GM12878 (cell line): ENCODE results near the gene EPAS1. TPM values are rescaled to one million over a fixed set of nuclear protein-coding genes. Genes with fewer than 3 reads are reported as not detected.

ENCODE experiments used
- ATAC-seq: fragments of 200-7000 bp; cut with Tn5 transposase; 3 replicates; pipeline ENCODE4 v1.9.1; 2020; ENCODE audit warnings: mild to moderate bottlenecking, moderate library complexity
- BruUV-seq: library from RNA; stranded (reverse); fragments of 400-500 nt; replicated peaks from 2 replicates; lab custom pipeline; 2021; lab: Mats Ljungman, UMichigan
- CTCF ChIA-PET: fragments of 300-600 bp; sonication (Branson Sonifier 250); formaldehyde crosslinking; extraction: SDS; loops from one replicate; lab custom pipeline; 2021; ENCODE audit warnings: inconsistent platforms; lab: Yijun Ruan, JAX
- POLR2A ChIA-PET: fragments of 350-600 bp; formaldehyde crosslinking; extraction: SDS; loops from one replicate; lab custom pipeline; 2021; ENCODE audit warnings: inconsistent platforms; lab: Charles Lee
- RAD21 ChIA-PET: fragments of 300-600 bp; sonication (Branson Sonifier 250); formaldehyde crosslinking; loops from one replicate; lab custom pipeline; 2023; ENCODE audit warnings: antibody characterized with exemption; ENCODE audit not compliant: unreplicated experiment; lab: Charles Lee
- SMC1A ChIA-PET: fragments of 300-600 bp; sonication (Branson Sonifier 250); formaldehyde crosslinking; loops from one replicate; lab custom pipeline; 2023; ENCODE audit not compliant: unreplicated experiment, uncharacterized antibody; lab: Charles Lee
- DNase-seq: peaks from one replicate; pipeline ENCODE4 v3.0.0-alpha.2; 2011; ENCODE audit warnings: low read depth, low spot score
- FAIRE-seq: peaks from 3 replicates; lab custom pipeline; 2011; peaks lifted over from hg19 to GRCh38; lab: Jason Lieb, UNC
- H2AFZ ChIP-seq: 2 replicates; pipeline ENCODE4 v1.6.0; 2011; ENCODE audit warnings: low read depth, low read length, control low read depth; ENCODE audit not compliant: control insufficient read depth
- H3K27ac ChIP-seq: 2 replicates; pipeline ENCODE4 v1.5.1; 2011; ENCODE audit warnings: control low read depth; ENCODE audit not compliant: control insufficient read depth, insufficient read depth
- H3K27me3 ChIP-seq, 2 experiments: replicated peaks in 1 of 2; 2 replicates each; pipeline versions ENCODE4 v1.6.0 to v1.6.1; 2011; ENCODE audit warnings: low read length in 1 of 2; ENCODE audit not compliant: control insufficient read depth in 2 of 2, insufficient read depth in 2 of 2
- H3K36me3 ChIP-seq, 2 experiments: 2 replicates each; pipeline ENCODE4 v1.5.1; 2011; ENCODE audit warnings: low read length in 1 of 2; ENCODE audit not compliant: control insufficient read depth in 2 of 2, insufficient read depth in 2 of 2
- H3K4me1 ChIP-seq: 2 replicates; pipeline ENCODE4 v1.6.1; 2011; ENCODE audit warnings: mild to moderate bottlenecking, low read length, moderate library complexity, mixed read lengths; ENCODE audit not compliant: control insufficient read depth, insufficient read depth
- H3K4me2 ChIP-seq: 2 replicates; pipeline ENCODE4 v1.6.0; 2011; ENCODE audit warnings: control low read depth; ENCODE audit not compliant: control insufficient read depth, insufficient read depth
- H3K4me3 ChIP-seq: fragments of 200-600 bp; sonication (generic); 2 replicates; pipeline ENCODE4 v1.5.1; 2016
- H3K79me2 ChIP-seq: 2 replicates; pipeline ENCODE4 v1.6.0; 2011; ENCODE audit warnings: low read length; ENCODE audit not compliant: control insufficient read depth, insufficient read depth
- H3K9ac ChIP-seq: 2 replicates; pipeline ENCODE4 v1.8.0; 2011; ENCODE audit warnings: low read length, control low read depth, mixed read lengths; ENCODE audit not compliant: control insufficient read depth, insufficient read depth
- H3K9me3 ChIP-seq: replicated peaks from 3 replicates; pipeline ENCODE4 v1.5.1; 2011; ENCODE audit warnings: mild to moderate bottlenecking, low read length; ENCODE audit not compliant: control insufficient read depth, insufficient read depth
- H4K20me1 ChIP-seq: 2 replicates; pipeline ENCODE4 v1.6.0; 2011; ENCODE audit not compliant: control insufficient read depth, insufficient read depth
- ATF2 ChIP-seq: IDR thresholded peaks from 2 replicates; pipeline ENCODE4 v1.6.1; 2012; ENCODE audit warnings: low read length, inconsistent platforms
- DPF2 ChIP-seq: fragments of 450-650 bp; IDR thresholded peaks from 2 replicates; pipeline ENCODE4 v1.6.1; 2017; ENCODE audit warnings: mild to moderate bottlenecking
- FOXK2 ChIP-seq: fragments of 450-650 bp; IDR thresholded peaks from 2 replicates; pipeline ENCODE4 v1.6.1; 2017; ENCODE audit warnings: mild to moderate bottlenecking, moderate library complexity
- MAX ChIP-seq: IDR thresholded peaks from 2 replicates; pipeline ENCODE4 v1.6.1; 2012; ENCODE audit warnings: low read depth, low read length, improper control_type of control experiment
- RBBP5 ChIP-seq: fragments of 200-600 bp; sonication (generic); conservative IDR thresholded peaks from 2 replicates; pipeline ENCODE4 v1.6.1; 2016
- WGBS: methylation state at CpG from one replicate; pipeline ENCODE4 v1.1.6; 2016; ENCODE audit warnings: low lambda C conversion rate; ENCODE audit not compliant: insufficient replicate concordance, insufficient coverage; ENCODE audit errors: missing lambda C conversion rate; 5-methylcytosine and 5-hydroxymethylcytosine counted together
- in situ Hi-C: fragments of 300-500 bp; cut with MboI; formaldehyde crosslinking; loops from 9 replicates; pipeline ENCODE4 v1.14.3; 2018; ENCODE audit warnings: mixed read lengths
- intact Hi-C: fragments of 100-400 bp; cut with micrococcal nuclease; formaldehyde crosslinking; loops from one replicate; pipeline ENCODE4 v1.14.2; 2022; ENCODE audit not compliant: unreplicated experiment
- polyA plus RNA-seq, 11 experiments: library from polyadenylated mRNA; depleted of rRNA in 4 of 11; unstranded in 6 of 11; stranded (reverse) in 5 of 11; fragments of >200 nt; fragmentation: Nextera tagmentation in 4 of 11; fragmentation: Illumina TruSeq in 1 of 11; extraction: Ambion mirVana in 4 of 11; extraction: Trizol in 1 of 11; gene quantifications; 1 replicate in 1 of 11; 2 replicates in 10 of 11; pipeline versions ENCODE4 v1.2.1 to v1.2.3, GENCODE V29; 2011 to 2016; ENCODE audit warnings: inconsistent platforms in 2 of 11, missing spikeins in 2 of 11, low read depth in 1 of 11
- total RNA-seq, 4 experiments: library from RNA; depleted of rRNA in 3 of 4; stranded (reverse); fragments of >200 nt in 3 of 4; fragmentation: Illumina TruSeq in 1 of 4; extraction: Trizol in 1 of 4; gene quantifications; 2 replicates each; pipeline versions ENCODE4 v1.2.1 to v1.2.3, GENCODE V29; 2013 to 2021
- TF ChIP-seq, protein P1 (sequence below): IDR thresholded peaks from 2 replicates; pipeline ENCODE4 v1.6.1; 2012; ENCODE audit warnings: low read depth, low read length, improper control_type of control experiment

EPAS1 gene
- total and polyA plus RNA-seq, 10 of the 15 experiments (the other 5 are each of a cell fraction or from before 2014, with no cell fraction given), result 0.11 to 22.0 (median 1.3) TPM; not detected in 1

DNA sequence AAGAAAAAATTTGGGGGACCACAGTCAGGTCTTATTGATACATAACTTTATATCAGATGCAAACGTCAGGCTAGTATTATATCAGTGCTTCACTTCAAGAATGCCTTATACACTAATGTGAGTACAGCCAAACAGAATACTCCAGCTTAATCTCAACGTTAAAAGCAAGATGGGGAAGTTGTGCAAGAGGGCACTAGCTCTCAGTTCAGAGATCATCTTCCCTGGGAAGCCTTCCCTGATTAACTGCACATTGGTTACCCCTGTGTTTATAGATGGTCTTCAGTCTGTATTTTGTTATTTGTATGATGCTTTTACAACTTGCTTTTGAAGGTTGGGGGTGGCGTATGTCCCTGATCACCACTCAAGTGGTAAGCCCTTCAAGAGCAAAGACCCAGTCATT is 11.4 kb downstream of the EPAS1 start:
- in situ Hi-C loops, result no loop called here
- intact Hi-C loops, result no loop called here
- H2AFZ ChIP-seq, result no peak overlapping the region
- TF ChIP-seq RBBP5 (no peak), MAX (no peak), FOXK2 (no peak), DPF2 (no peak), ATF2 (no peak)
- TF ChIP-seq, protein P1, sequence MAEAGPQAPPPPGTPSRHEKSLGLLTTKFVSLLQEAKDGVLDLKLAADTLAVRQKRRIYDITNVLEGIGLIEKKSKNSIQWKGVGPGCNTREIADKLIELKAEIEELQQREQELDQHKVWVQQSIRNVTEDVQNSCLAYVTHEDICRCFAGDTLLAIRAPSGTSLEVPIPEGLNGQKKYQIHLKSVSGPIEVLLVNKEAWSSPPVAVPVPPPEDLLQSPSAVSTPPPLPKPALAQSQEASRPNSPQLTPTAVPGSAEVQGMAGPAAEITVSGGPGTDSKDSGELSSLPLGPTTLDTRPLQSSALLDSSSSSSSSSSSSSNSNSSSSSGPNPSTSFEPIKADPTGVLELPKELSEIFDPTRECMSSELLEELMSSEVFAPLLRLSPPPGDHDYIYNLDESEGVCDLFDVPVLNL, result no peak
- TF ChIP-seq, all 136 proteins: peak for 0
- 28% methylated on average over 3 of the region's 3 CpGs for whole genome bisulfite sequencing
- no peak for FAIRE-seq
- no peaks in the 10 kb centered on the region for H3K79me2 ChIP-seq
- no peak for DNase-seq
- H3K4me3 ChIP-seq, result no peak overlapping the region
- no peak overlapping the region for H3K4me2 ChIP-seq
- peaks cover 0 to 7% of the 10 kb centered on the region in 2 experiments; a peak in 1 of 4 replicates for H3K27me3 ChIP-seq
- POLR2A ChIA-PET, result interaction anchor here (0.5 to 1.1 kb wide), 3 partner anchors 10 to 390 kb away, joined by 3 to 4 read pairs (median 3); no protein-coding TSS in a partner anchor
- H3K9ac ChIP-seq, result no peak overlapping the region
- no TSS peak for BruUV-seq
- H3K27ac ChIP-seq, result no peak overlapping the region
- SMC1A ChIA-PET, result interaction anchor here (0.6 to 2.6 kb wide), 7 partner anchors 10 to 77 kb away, joined by 3 to 17 read pairs (median 3); no protein-coding TSS in a partner anchor
- H3K9me3 ChIP-seq, result no peaks in the 10 kb centered on the region; the same call in 2 of the 3 replicates
- CTCF ChIA-PET, result interaction anchor here (0.8 to 2.8 kb wide), 3 partner anchors 10 to 14 kb away, joined by 3 to 11 read pairs (median 5); no protein-coding TSS in a partner anchor
- no peak for ATAC-seq
- RAD21 ChIA-PET, result interaction anchor here (0.9 to 1.5 kb wide), 2 partner anchors 10 to 59 kb away, joined by 4 read pairs; no protein-coding TSS in a partner anchor
- H3K36me3 ChIP-seq, result no peaks in the 10 kb centered on the region
- no peaks in the 10 kb centered on the region for H3K4me1 ChIP-seq
- no peaks in the 10 kb centered on the region for H4K20me1 ChIP-seq
